WTC11 (cell line): Measurements from ENCODE around the gene PDE11A.

Experiments used
- ATF3 ChIP-seq: sonication (generic); formaldehyde crosslinking; conservative IDR thresholded peaks from 2 replicates; pipeline ENCODE4 v1.8.1; 2022; ENCODE audit warnings: mild to moderate bottlenecking, missing genetic modification reagents
- CTCF ChIP-seq: fragments of 200-600 bp; IDR thresholded peaks from 2 replicates; pipeline ENCODE4 v1.8.0; 2022; ENCODE audit warnings: antibody characterized with exemption
- PRDM15 ChIP-seq: sonication (generic); formaldehyde crosslinking; IDR thresholded peaks from 2 replicates; pipeline ENCODE4 v1.8.0; 2022; ENCODE audit warnings: missing genetic modification reagents
- USF1 ChIP-seq: sonication (generic); formaldehyde crosslinking; IDR thresholded peaks from 2 replicates; pipeline ENCODE4 v1.8.0; 2022; ENCODE audit warnings: mild to moderate bottlenecking, missing genetic modification reagents

- TF ChIP-seq CTCF, result no peak
- TF ChIP-seq USF1 (CRISPR knock-in tag), result no peak
- TF ChIP-seq ATF3 (CRISPR knock-in tag), result no peak
- no peak for TF ChIP-seq PRDM15 (CRISPR knock-in tag)
Measured at GRCh38 chr2:177771191-177771590, 301.4 kb downstream of the PDE11A start.
